HuH-7 (cell line): ENCODE data around the gene CERS6.
"Not testable (repeated sequence)": the region's sequence is repeated elsewhere in the genome, so short reads cannot be mapped to it uniquely, and the experiment has no call there.

Experiments used
- DNase-seq: peaks from one replicate; pipeline ENCODE4 v3.0.0; 2011; ENCODE audit warnings: low spot score

CERS6 gene

GRCh38 chr2:168468354-168468753, 12.3 kb downstream of the CERS6 start:
- DNase-seq: no peak

GRCh38 chr2:168469281-168469988, 13.4 kb downstream of the CERS6 start:
- no peak for DNase-seq

DNA sequence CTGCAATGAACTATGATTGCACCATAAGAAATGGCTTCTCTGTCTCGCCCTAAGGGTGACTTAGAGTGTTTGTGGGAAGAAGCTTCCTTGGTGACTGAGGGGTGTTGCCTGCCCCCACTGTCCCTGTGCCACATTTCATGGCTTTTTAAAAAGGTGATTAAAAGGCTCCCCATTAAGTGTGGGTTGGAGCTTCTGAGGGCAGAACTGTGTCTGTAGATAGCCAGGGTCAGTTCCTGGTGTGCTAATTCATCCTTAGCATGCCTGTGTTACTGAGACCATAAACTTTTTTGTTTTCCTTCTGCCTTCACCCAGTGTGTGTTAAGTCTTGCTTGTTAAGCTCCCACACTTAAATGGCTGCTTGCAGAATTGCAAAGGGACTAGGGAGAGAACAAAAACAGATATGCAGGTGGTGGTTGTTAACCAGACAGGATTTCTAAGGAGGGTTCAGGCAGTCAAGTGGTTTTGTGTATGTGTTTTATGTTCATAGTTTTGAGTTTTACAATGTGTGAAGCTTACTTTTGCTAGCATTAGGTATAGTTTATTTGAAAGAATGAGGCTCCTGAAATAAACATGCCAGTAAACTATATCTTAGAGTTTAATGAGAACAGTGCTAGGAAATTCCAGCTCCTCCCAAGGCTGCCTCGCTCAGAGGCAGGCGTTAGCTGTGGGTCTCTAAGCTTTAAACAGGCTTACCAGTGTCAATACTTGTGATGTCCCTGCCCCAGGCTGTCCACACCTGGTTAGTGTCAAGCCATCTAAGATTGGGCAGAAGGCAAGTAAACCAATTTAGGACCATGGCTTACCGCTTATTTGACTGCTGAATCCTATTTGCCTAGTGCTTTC, 14.5 kb downstream of the CERS6 start:
- no peak for DNase-seq

DNA sequence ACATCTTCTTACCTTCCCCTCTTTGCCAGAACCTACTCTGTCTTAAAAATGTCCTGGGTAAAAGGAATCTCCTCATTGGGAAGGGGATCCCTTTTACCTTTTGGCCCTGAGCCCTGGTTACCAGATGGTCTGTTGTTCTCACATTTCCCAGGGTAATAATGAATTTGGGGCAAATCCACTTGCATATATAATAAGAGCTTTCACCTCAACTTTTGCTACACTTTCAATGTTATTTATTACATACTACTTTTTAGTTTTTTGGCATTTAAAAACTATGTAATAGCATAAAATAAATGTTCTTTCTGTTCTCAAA, 15.0 kb downstream of the CERS6 start:
- no peak for DNase-seq

DNA sequence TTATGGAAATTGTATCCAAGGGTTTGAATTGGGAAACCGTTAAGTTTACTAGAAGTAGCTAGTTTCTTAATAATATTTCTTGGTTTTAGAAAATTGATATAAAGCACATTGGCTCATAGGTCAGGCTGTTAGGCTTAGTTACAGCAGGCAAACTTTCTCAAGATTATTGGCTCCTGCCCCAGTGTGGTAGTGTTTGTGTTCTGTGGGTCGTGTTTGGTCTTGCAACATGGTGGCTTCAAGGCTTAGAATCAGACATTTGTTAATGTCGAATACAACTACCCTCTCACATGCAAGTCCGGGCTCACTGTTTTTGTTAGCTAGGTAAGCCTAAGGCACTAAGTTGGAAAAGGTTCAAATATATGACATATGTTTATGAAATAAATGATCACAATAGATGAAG, 19.6 kb downstream of the CERS6 start:
- no peak for DNase-seq

- DNase-seq: no peak
Observed at GRCh38 chr2:168478206-168478605, 22.1 kb downstream of the CERS6 start.

DNA sequence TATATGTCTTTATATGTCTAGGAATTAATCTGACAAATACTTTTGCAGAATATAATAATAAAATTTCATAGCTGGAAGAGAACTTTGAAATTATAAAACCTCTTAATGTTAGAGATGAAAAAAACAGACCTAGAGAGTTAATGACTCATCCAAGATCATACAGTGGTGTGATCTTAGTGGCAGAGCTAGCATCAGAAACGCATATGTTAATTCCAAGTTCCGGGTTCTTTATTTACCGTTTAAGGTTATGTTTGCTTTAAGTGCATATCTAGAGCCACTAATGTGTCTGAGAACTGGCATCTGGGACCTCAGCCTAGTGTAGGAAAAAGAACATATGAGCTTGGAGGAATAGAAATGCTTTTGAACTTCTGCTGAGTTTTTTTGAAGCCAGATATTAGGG, 24.3 kb downstream of the CERS6 start:
- no peak for DNase-seq

- DNase-seq: no peak
Observed at GRCh38 chr2:168480825-168481585, 24.9 kb downstream of the CERS6 start.

DNA sequence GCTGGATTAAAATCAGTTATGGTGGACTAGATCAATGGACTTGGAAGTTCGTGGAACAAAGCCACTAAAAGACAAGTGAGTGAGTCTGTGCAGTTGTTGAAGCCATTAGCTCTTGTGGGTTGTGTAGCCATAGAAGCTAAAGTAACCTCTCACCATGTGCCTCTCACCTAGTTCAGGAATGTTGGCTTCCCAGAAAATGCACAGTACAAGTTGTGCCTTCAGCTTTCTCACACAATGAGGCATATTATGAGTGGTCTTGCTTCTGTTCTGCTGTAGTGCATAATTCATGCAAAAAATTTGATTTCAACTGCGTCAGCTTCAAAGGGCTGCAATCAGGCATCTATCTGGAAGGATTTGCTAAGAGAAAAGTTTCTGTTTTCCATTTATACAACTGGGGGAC, 26.2 kb downstream of the CERS6 start:
- no peak for DNase-seq

GRCh38 chr2:168482952-168483831, 27.1 kb downstream of the CERS6 start:
- DNase-seq: no peak

DNA sequence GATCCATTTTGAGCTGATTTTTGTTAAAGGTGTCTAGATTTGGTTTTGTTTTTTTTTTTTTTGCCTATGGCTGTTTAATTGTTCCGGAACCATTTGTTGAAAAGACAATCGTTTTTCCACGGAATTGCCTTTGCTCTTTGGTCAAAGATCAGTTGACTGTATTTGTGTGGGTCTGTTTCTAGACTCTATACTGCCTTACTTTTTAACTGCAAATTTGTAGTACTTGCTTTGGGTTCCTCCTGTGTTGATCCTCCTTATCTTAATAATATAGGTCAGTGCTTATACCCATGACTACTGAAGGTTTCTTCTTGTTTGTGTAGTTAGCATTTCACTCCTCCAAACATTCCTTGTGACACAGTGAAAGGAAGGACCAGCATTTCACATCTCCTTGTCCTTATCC, 30.4 kb downstream of the CERS6 start:
- DNase-seq: no peak

DNA sequence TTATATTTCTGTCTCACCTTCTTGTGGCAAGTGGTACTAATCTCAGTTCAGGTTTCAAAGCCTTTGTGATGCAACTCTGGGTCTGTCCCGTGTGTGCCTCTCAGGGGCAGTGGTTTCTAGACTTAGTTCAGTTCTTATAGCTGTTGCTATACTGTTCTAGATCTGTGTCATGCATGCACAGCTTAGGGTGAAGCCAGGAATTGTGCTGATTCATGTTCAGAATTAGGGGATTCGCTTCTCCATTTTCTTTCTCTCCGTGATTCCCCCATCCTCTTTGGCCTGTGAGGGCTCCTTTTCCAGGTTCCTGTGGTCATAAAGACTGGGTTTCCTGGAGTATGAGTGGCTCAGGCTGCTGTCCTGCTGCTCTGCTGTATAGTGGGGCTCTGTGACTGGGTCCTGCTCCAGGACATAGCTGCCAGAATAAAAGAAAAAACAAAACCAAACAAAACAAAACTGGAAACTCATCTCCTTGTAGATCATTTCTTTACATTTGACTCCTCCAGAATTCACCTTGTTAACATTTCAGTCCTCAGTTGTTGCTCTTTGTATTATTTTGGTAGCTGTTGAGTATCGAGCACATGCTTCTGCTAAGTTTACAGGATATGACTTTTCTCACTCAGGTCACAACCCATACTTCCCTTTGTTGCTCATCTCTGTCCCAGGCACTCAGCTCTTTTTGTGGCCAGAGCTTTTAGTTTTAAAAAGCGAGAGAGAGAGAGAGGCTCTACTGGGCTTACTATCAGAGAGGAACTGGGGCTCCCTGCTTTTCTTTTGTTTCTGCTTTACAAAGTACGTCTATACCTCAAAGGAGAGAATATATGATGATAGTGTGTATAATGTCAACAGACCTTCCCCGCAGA, 34.2 kb downstream of the CERS6 start:
- DNase-seq: peak; percentile 28

DNA sequence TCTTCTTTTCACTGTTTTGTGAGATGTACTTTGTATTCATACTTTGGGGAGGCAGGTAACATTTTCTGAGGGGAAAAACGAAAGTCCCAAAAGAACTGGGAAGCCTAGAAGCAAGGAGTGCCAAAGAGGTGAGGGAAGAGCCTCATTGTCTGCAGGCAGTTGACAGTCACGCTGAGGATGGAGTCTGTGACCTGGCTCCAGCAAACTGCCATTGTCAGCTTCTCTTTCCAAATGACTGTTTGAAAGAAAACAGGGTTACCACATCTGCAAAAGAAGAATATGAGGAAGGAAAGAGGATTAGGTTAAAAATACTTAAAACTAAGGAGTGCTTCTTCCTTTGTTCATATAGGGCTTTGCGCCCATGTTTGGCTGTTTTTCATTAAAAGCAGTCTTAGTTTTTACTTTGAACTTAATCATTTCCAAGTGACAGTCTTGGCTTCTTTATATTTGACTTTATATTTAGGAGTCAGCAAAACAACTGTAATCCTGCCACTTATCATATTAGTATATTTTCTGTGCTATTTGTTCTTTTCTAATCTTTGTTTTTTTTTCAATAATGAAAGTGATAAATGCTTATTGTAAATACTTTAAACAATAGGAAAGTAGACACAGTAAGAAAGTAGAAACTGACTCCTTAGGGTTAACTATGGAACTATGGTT, 35.0 kb downstream of the CERS6 start:
- DNase-seq: no peak

- not testable (repeated sequence) for DNase-seq
Observed at GRCh38 chr2:168491728-168492127, 35.7 kb downstream of the CERS6 start.

DNA sequence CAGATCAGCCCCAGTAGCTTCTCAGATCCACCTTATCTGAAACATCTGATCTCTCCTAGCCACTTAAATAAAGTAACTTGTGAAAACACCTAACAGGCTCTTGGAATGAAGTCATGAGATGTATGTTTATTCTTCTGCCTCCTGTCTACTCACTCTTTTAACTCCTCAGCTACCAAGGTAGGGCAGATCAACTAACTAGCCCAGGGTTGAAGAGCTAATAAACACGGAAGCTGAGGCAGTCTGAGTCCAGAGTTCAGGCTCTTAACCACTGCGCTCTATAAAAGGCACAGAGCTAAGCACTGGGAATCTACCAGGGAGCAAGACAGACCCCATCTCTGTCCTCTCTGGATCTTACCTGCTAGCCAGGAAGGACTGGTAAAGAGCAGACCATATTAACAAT, 37.1 kb downstream of the CERS6 start:
- peak; percentile 17 for DNase-seq

- peak; percentile 32 for DNase-seq
Observed at GRCh38 chr2:168494190-168494711, 38.2 kb downstream of the CERS6 start.

GRCh38 chr2:168495524-168495923, 39.5 kb downstream of the CERS6 start:
- no peak for DNase-seq

DNA sequence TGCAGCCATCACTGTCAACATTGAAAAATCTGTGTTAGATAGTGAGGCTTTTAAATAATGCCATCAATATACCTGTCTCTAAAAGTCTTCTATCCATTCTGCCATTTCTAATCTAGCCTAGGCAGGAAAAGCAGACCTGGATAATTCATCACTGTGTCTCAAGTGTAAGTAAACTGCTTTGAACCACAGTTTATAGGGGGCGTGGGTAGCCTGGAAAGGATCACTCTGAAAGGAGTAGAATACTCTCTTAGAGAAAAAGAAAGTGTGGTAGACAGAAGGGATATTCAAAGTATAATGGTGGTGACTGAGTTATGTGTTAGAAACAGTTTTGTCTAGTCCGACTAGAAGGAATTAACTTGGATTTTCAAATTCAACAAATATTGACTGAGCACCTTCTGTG, 40.8 kb downstream of the CERS6 start:
- no peak for DNase-seq

DNA sequence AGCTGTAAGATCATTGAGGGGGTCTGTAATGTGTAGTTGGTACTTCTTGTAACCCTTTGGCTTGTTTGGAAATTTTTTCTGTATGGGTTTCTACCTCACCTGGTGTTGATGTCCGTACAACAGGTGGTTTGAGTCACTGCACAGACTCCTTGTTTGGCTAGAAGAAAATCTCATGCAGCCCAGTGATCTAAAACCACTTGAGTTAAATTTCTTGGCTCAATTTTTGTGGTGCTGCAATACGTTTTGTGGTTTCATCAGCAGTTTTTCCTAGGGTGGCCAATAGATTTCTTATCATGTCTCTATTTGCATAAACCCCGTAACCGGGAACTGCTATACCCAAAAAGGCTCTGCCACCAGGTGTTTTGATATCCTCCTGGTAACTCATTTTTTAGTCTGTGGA, 43.4 kb downstream of the CERS6 start:
- DNase-seq: no peak

- DNase-seq: no peak
Observed at GRCh38 chr2:168500516-168500915, 44.4 kb downstream of the CERS6 start.
